Measurements from ENCODE around the gene PPARGC1A.

- TF ChIP-seq CTCF (IDR thresholded peaks at IDR 0.05; ENCODE audit: low read depth, low read length, poor library complexity, severe bottlenecking) (no peak), EZH2phosphoT487 (IDR thresholded peaks at IDR 0.05; ENCODE audit: borderline replicate concordance, low read length) (no peak)
Measured at GRCh38 chr4:23789762-23790161, 100.1 kb downstream of the PPARGC1A start.

Measured in DOHH2 (cell line).